CD4-positive, alpha-beta T cell treated with Interleukin-2 at 100 ng/mL for 4 hours (primary cell): ENCODE measurements around the gene UTF1.
A peak's percentile ranks its signal among the peaks of the same experiment; 100 is the strongest.
"Not testable (repeated sequence)": the region's sequence is repeated elsewhere in the genome, so short reads cannot be mapped to it uniquely, and the experiment has no call there.

ENCODE experiments used
- DNase-seq: peaks from one replicate; pipeline ENCODE4 v3.0.0-alpha.2; 2020; ENCODE audit warnings: low spot score

UTF1 gene

GRCh38 chr10:133265052-133265451 lies 35.0 kb downstream of the UTF1 start:
- DNase-seq = not testable (repeated sequence)

GRCh38 chr10:133266056-133266795 lies 36.2 kb downstream of the UTF1 start:
- no peak for DNase-seq

GRCh38 chr10:133267293-133267692 lies 37.3 kb downstream of the UTF1 start:
- DNase-seq = no peak

- no peak for DNase-seq
Observed at GRCh38 chr10:133267829-133268228, 37.8 kb downstream of the UTF1 start.

- no peak for DNase-seq
Observed at GRCh38 chr10:133268532-133268931, 38.5 kb downstream of the UTF1 start.

GRCh38 chr10:133269367-133269766 lies 39.4 kb downstream of the UTF1 start:
- no peak for DNase-seq

- DNase-seq = no peak
Observed at GRCh38 chr10:133270204-133270603, 40.2 kb downstream of the UTF1 start.

- no peak for DNase-seq
Observed at GRCh38 chr10:133270773-133271297, 40.8 kb downstream of the UTF1 start.

- DNase-seq = no peak
Observed at GRCh38 chr10:133271521-133272300, 41.7 kb downstream of the UTF1 start.

GRCh38 chr10:133272301-133272963 lies 42.4 kb downstream of the UTF1 start:
- DNase-seq = no peak

GRCh38 chr10:133272964-133273420 lies 43.0 kb downstream of the UTF1 start:
- no peak for DNase-seq

- DNase-seq = no peak
Observed at GRCh38 chr10:133273534-133274143, 43.6 kb downstream of the UTF1 start.

GRCh38 chr10:133274751-133275683 lies 45.0 kb downstream of the UTF1 start:
- DNase-seq = peak; percentile 85

- peak; percentile 56 for DNase-seq
Observed at GRCh38 chr10:133275684-133276092, 45.7 kb downstream of the UTF1 start.

- no peak for DNase-seq
Observed at GRCh38 chr10:133276100-133276434, 46.0 kb downstream of the UTF1 start.

- peak; percentile 65 for DNase-seq
Observed at GRCh38 chr10:133276435-133277201, 46.6 kb downstream of the UTF1 start, which contains the start of gene ADAM8. Gene ADAM8, minus strand, starts transcription at chr10:133276868. Its CDS starts 51 bp downstream, at chr10:133276817.

- no peak for DNase-seq
Observed at GRCh38 chr10:133277277-133277992, 47.4 kb downstream of the UTF1 start.

GRCh38 chr10:133277993-133278576 lies 48.1 kb downstream of the UTF1 start:
- no peak for DNase-seq
